ENCODE data around the gene COL23A1.

COL23A1 gene

DNA sequence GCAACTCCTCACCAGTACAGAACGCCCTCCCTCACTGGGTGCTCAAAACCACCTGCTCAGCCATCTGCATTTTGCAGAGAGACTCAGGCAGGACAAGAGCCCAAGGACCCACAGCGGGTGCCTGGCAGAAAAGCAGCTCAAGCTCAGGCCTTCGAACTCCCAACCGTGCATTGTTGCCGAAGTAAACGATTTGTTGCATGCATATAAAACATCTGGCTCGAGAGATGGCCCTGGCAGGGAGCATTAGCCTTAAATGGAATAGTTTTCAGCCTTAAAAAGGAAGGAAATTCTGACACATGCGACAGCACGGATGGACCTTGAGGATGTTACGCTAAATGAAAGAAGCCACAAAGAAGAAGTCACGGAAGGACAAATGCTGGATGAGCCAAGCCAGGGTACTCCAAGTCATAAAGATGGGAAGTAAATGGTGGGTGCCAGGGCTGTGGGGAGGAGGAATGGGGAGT, 197.2 kb downstream of the COL23A1 start:
- DNase-seq (ENCODE audit: low read depth) = no peak

DNA sequence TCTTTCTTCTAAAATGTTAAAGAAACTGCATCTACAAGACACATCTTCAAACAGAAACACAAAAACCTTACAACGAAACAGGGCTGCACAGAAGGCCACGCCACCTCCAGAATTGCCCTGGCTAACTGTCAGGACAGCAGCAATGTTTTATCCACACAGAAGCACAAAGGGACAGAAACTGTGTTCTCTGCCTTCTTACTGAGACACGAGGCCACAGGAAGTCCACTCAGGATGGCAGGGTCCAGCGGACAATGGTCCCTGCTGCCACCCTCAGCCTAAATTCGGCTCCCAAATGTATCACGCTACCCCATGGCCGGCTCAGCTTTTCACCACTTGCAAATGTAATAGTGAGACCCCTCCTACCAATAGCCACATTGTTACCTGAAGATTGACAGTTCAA, 197.8 kb downstream of the COL23A1 start:
- DNase-seq (ENCODE audit: low read depth) = no peak

DNA sequence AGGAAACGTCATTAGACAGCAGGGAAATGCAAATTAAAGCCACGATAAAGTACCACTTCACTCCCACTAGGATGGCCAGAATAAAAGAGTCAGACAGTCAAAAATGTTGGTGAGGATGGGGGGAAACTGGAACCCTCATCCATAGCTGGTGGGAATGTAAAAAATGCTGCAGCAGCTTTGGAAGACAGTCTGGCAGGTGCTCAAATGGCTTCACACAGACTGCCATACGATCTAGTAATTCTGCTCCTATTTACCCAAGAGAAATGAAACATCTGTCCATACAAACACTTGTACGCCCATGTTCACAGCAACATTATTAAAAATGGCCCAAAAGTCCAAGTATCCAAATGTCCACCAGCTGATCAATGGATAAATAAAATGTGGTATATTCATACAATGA, 198.7 kb downstream of the COL23A1 start:
- DNase-seq (ENCODE audit: low read depth) = no peak

DNA sequence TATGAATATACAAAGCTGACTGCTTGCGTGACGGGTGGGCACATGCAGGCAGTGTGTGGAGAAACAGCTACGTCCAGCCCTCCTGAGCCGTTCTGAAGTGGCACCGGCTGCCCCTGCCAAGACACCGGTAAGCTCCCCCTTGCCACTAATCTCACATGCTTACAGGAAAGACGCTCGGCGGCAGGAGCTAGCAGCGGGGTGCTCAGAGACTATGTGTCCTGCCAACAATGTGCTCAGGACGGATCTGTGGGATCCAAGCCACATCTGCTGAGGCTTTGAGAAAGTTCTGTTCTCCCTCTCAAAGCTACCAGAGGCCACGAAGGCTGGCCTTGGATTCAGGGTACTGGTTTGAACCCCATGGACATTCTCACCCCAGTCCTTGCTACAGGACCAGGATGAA, 200.4 kb downstream of the COL23A1 start:
- DNase-seq (ENCODE audit: low read depth) = no peak

DNA sequence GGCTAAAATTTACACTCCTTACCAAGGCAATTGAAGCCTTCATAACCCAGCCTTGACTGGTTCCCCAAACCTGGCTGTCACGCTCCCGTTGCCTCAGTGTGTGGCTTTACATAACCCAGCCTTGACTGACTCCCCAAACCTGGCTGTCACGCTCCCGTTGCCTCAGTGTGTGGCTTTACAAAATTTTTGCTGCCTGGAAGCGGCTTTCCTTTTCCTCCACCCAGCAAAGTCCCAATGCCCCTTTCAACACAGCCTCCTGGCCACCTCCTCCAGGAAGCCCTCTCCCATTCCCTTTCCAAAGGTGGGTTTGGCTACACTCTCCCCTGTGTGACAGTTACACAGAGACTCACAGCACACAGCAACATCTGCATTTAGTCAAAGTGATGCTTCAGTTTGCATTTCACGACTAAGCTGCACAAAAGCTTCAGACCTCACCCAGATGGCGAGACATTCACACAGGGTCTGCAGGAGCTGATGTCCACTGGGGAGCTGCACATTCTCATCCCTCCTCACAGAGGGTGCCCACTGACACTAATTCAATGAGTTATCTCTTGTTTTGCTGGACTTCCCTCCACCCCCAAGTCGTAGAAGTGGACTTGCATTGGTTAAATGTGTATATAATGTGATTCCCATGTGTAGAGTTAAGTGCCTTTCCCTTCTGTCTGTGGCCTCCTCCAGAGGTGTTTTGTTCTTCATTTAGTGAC, 201.0 kb downstream of the COL23A1 start:
- DNase-seq (ENCODE audit: low read depth) = no peak

DNA sequence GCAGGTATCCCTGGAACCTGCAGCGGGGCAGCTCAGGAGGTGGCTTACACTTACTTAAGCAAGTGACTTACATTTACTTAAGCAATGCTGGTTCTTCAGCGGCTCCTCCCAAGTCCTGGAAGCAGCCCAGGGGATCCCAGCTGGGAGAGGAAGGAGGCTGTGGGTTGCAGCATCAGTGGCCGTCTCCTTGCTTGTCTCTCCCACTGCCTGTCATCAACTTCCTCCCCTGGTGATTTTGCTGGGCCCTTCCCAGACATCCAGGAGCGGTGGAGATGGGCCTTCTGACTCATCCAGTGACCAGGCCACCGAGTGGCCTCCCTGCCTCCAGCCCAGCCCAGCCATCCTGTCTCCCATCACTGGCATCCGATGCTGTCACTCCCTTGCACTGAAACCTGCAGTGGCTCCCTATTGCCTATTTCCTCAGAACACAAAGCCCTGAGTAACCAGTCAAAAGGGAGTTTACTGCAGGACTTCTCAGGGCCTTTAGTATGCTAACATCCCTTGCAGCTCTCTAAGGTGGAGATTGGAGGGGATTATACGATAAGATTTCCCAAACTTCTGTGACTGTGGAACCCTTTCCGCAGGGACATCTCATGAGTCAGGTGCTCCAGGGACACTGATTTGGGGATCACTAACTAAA, 201.7 kb downstream of the COL23A1 start:
- DNase-seq (ENCODE audit: low read depth) = no peak

DNA sequence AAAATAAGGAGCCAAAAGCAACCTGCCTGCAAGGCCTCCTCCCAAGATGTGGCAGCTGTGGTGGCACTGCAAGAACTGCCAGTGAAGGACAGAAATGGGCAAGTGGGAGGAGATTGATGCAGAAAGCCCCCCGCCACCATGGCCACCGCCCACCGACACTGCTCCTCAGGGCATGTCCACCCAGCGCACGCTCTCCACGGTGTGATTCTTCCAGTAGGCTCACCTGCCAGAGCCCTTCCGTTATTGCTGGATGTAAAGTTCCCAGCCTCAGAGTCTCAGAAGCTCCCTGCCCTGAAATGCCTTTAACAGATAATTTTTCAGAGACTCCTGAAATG, 202.4 kb downstream of the COL23A1 start:
- DNase-seq (ENCODE audit: low read depth) = no peak

DNA sequence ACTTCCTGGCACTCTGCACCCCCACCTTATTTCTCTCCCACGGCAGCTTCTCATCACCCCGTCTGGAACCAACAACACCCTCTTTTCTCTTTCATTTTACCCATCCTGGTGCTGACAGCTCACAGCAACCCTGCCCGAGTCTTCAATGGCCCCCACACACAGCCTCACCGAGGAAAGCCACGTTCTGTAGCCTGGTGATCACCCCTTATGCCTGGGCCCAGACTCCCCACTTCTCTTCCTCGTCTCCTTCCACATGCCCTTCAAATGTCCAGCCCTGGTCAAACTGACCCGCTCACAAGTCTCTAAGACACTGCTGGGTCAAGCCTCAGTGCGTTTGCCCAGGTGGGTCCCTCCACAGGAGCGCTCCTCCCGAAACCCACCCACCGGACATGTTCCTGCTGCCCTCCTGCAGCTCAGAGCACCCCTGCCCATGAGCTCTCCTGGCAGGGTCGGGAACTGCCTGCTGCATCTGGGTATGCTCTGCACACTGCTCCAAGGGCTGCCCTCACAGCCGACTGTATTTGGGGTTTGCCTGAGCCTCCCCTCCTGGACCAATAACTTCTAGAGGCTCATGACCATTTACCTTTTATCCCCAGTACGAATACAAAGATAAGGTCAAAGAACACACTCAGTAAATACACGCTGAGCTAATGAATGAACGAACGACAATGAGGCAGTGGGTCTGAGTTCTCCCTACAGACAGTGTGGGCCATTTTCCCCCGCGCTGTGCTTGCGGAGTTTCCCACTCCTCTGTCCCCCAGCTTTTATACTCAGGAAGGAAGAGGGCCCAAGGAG, 202.9 kb downstream of the COL23A1 start:
- DNase-seq (ENCODE audit: low read depth) = no peak

DNA sequence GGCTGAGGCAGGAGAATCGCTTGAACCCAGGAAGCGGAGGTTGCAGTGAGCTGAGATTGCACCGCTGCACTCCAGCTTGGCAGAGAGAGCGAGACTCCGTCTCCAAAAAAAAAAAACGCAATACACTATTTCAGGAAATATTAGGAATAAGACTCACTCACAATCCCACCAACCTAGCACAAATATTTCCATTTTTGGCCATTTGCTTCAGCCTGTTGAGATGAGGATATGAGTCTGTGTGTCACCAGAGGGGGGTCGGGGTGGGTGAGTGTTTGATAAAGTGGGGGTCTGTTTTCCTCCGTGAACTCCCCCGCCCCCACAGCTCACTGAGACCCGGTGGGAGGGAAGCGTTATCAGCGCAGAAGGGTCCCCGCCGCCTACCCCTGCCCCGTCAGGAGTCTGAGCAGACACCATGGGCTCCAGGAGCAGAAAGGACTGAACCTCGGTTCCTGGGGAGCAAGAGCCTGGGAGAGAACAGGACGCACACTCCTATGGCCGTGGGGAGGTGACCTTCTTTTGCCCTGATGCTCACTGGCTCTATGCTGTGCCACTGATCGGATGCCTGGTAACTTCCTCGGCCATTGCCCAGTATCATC, 203.8 kb downstream of the COL23A1 start:
- DNase-seq (ENCODE audit: low read depth) = no peak

DNA sequence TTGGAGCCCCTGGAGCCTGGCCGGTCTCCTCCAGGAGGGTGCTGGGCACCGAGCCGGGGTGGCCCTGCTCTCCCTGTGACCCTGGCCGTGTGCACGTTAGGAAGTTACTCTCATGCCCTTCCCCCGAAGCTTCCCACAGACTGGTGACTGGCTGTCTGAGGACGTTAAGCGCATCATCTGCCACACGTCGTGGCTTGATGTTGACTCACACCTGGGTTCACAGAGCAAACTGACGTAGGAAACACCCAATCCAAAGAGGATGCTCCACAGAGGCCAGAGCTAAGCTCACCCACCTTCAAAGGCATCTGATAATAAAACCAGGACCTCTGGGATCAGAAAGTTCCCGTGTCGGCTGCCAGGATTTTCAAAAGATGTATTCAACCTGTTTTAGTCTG, 204.7 kb downstream of the COL23A1 start:
- DNase-seq (ENCODE audit: low read depth) = no peak

DNA sequence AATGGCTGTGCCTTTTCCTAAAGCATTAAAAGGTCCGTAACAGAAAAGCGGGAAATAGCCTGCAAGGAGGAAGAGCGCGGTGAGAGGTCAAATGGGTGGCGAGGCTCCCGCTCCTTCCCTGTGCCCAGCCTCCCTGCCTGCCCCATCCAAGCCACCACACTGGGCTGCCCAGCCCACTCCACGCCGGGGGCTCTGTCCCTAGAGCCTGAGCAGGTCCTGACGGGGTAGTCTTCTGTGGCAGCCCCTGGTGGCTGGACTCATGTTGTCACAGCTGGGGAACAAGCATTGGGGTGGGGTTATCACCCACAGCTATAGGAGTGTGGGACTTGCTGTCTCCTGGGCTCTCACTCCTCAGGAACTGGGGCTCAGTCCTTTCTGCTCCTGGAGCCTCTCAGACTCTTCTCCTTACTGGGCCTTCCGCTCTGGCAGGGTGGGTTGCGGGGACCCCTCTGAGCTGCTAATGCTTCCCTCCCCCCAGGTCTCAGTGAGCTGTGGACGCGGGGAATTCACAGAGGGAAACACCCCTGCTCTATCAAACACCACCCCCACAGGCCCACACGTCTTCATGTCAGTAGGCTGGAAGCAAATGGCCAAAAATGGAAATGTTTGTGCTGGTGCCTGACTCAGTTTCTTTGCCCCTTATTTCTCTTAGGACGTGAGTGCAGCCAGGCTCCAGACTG, 205.2 kb downstream of the COL23A1 start:
- no peak for DNase-seq (ENCODE audit: low read depth)

DNA sequence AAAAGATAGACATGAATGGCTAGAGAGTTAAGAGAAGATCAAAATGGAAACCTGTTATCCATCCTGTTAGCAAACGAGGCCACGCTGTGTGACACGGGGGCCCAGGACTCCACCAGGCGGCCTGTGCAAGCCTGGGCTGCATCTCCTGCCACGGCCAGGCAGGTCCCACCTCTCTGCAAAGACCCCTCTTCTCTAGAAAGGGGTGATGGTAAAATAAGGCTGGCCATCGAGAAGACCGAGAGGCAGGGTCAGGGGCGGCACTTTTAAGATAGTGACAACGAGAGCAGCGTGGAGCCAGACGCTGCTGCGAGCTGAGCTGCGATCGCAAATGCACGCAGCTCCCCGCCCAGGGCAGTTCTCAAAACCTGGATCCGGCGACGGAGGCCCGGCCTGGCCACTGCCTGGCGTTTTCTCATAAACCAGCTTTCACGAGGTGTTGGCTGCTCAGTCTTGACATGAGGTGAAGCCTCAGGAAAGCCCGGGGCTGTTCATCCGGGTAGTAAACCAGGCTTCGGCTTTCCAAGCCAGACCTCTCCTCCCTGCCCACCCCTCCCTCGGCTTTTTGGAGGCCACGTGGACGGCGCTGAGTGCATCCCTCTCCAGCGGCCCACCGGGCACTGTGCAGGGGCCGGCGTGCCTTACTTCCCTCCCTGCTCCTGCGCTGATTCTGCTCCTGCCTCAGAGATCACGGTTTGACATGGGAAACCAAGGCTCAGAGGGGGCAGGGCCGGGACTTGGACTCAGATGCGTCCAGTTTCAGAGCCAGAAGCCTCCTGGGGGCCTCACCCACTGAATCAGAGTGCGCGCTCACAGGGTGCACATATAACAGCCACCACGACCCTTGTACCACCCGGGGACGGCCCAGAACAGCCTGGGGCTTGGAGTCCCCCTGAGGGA, 206.0 kb downstream of the COL23A1 start:
- DNase-seq (ENCODE audit: low read depth) = no peak

DNA sequence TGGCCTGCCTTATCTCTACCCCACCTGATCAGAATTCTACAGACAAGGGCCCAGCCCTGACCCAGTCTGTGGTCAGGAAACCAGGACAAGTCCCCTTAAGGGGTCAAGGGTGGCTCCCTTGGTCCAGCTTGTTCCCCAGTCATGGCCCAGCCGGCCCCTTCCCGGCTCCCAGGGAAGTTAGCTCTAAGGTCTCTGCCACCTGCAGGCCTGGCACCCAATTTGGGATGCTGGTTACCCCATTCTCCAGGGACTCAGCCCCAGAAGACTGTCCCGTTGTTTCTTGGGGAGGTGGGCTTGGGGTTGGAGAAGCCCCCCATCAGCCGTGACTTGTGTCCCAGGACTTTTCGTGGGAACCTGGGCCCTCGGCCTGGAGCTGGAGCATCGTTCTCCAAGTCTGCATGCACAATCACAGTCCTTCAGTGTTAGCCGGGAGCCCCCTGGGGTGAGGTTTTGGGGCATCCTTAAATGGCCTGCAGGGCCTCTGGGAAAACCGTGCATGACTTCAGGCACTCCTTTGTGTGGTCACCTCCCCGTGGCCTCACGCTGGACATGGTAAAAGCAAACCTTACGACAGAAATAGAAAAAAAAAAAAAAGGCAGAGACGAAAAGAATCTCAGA, 206.8 kb downstream of the COL23A1 start:
- DNase-seq (ENCODE audit: low read depth) = no peak

DNA sequence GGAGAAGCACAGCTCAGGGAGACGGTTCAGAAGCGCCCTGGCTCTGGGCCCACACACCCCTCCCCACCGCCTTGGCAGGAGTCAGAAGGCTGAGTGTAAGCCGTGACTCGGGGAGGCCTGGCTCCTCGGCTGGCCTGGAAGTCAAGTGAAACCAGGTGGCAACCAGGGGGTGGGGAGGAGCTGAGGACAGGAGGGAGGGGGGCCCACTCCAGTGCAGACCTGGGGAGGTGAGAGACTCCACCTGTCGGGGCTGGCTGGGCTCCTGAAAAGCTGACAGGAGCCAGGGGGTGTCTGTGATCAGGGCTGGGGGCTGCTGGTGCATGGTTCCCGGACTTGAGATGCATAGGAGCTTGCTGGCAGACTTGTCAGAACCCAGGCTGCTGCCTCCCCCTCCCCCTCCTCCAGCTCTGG, 207.4 kb downstream of the COL23A1 start:
- no peak for DNase-seq (ENCODE audit: low read depth)

DNA sequence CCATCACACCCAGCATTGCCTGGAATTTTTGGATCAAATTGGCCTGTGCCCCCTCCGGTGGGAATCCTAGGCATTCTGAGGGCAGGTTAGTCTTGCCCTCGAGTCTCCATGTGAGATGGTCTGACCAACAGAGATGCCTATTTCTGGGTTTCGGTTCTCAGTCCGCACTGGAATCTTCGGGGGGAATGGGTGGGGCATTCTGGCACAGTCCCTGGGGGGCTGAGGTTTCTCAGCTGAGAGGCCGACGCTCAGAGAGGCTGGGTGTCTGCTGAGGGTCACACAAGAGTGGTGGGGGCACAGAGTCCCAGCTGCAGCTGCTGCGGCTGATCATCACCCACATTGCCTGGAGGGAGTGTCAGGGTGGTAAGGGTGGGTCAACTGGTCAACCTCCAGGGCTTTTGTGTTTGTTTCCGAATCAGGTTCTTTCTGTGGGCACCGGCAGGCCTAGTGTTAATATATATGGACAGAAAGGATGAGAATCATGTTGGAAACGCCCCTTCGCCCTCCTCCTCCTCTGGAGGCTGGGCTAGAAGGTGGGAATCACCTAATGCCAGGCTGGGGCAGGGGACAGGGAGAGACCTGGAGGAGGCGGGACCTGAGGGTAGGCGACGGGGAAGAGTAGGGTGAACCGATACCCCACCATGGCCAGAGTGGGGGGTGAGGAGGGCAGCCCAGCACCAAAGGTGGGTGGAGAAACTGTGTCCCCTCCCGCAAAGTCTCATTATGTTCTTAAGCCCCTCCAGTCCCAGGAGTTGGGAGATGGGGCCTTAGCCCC, 208.1 kb downstream of the COL23A1 start:
- DNase-seq (ENCODE audit: low read depth) = no peak

DNA sequence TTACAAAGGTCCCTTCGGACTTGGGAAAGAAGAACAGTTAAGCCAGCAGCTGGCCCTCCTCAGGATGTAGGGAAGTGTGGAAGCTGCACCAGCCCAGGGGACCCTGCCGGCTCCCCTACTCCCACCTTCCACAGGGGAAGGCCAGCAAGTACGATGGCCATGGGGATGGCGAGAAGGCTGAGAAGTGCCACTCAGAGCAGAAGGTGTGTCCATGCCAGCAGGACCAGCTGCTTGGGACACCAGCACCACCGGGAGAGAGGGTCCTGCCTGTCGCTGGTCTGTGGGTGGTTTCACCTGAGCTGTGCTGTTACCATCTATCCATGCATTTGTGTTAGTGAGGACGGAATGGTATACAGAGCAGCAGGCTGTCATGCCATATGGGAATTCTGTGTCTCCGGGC, 209.0 kb downstream of the COL23A1 start:
- no peak for DNase-seq (ENCODE audit: low read depth)

DNA sequence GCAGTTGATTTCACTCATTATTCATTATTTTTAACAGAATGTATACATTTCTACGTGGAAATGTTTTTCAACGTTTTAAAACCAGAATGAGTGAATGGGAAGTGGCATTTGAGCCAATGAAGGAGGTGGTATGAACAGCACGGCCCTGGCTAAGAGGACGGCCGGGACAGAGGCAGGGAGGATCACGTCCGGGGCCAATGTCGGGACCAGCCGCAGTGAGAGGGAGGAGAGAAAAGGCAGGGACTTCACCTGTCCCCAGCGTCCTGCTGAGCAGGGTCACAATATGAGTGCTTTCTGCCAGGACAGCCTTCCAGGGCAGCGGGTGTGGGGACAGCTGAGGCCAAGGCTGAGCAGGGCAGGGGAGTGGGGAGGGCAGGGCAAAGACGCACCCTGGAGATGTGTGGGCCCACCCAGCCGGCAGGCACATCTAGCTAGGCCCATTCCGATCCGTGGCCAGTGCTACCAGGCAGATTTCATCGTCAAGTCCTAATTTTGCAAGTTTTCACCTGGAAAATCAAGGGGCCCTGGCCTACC, 209.6 kb downstream of the COL23A1 start:
- DNase-seq (ENCODE audit: low read depth) = no peak

DNA sequence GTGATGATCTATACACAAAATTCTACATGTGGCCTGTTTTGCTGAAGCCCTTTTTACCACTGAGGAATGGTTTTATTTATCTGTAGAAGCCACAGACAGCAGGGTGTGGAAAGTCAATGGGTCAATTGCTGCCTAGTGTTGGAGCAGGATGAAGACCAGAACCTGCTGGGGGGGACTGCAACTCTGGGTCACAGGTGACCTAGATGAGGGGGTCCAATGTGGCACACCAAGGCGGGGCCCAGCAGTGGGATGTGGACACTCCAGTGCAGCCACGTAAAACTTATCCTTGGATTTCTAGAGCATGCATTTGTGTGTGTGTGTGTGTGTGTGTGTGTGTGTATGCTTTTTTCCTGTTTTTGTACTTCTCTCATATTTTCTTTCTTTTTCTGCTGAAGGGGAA, 210.1 kb downstream of the COL23A1 start:
- DNase-seq (ENCODE audit: low read depth) = no peak
